ENCODE data around the gene OR11H12. TPM values are rescaled to one million over a fixed set of nuclear protein-coding genes. Genes with fewer than 3 reads are reported as not detected.

The OR11H12 gene
- not detected in 2 replicates for total RNA-seq

GRCh38 chr14:18600817-18601216 lies at the start of gene OR11H12:
OR11H12 (plus strand) TSS chr14:18601117; CDS start chr14:18601117, 0 bp downstream.

Measured in aortic smooth muscle cell (primary cell).